Body of pancreas (tissue), 4 donors: ENCODE results near the gene COX14.

ENCODE experiments used
- CTCF ChIP-seq, 7 experiments: fragments of 450-650 bp in 4 of 7; fragments of 200-600 bp in 3 of 7; sonication (generic) in 3 of 7; IDR thresholded peaks; one replicate each; pipeline ENCODE4 v1.5.1; 2016 to 2019; ENCODE audit warnings: antibody characterized with exemption in 7 of 7
- POLR2A ChIP-seq, 3 donors: fragments of 450-650 bp; IDR thresholded peaks; one replicate each; pipeline ENCODE4 v1.6.1; 2016; ENCODE audit warnings: antibody characterized with exemption in 3 of 3, mild to moderate bottlenecking in 2 of 3

GRCh38 chr12:50084775-50085614, 27.0 kb upstream of the COX14 start, which contains the start of gene SMARCD1:
- TF ChIP-seq CTCF (IDR thresholded peaks at IDR 0.05) (peak in 3 of 7 experiments; percentile 6 to 53 (median 22)), POLR2A (IDR thresholded peaks at IDR 0.05) (peak in 2 of 3 donors; percentile 46 to 59)
